A549 (cell line): ENCODE data around the gene SLAMF1. TPM values are rescaled to one million over a fixed set of nuclear protein-coding genes. Genes with fewer than 3 reads are reported as not detected.
"Not testable (repeated sequence)": the region's sequence is repeated elsewhere in the genome, so short reads cannot be mapped to it uniquely, and the experiment has no call there.

Source experiments
- ATAC-seq, 2 experiments: fragments of 200-7000 bp in 1 of 2; fragments of >200 bp in 1 of 2; cut with Nextera tagmentation in 1 of 2; cut with Tn5 transposase in 1 of 2; 3 replicates each; pipeline versions ENCODE4 v1.8.0 to v1.9.1; 2018 to 2020; ENCODE audit warnings: mild to moderate bottlenecking in 1 of 2, moderate library complexity in 1 of 2
- CTCF ChIA-PET: fragments of 300-600 bp; sonication (Branson Sonifier 250); formaldehyde crosslinking; extraction: SDS; loops from one replicate; lab custom pipeline; 2021; ENCODE audit warnings: antibody characterized with exemption, inconsistent platforms; lab: Yijun Ruan, JAX
- POLR2A ChIA-PET: fragments of 350-600 bp; formaldehyde crosslinking; extraction: SDS; loops from one replicate; lab custom pipeline; 2021; ENCODE audit warnings: antibody characterized with exemption, inconsistent platforms; lab: Yijun Ruan, JAX
- DNase-seq, 2 experiments: peaks; one replicate each; pipeline versions ENCODE4 v3.0.0 to v3.0.0-alpha.2; 2011 to 2016; ENCODE audit warnings: low read depth in 1 of 2, low spot score in 1 of 2
- FAIRE-seq: peaks from 2 replicates; lab custom pipeline; 2011; peaks lifted over from hg19 to GRCh38; lab: Jason Lieb, UNC
- H3K27ac ChIP-seq, 2 experiments: fragments of >200 bp; sonication (Bioruptor Twin); formaldehyde crosslinking; 3 replicates each; pipeline ENCODE4 v1.5.1; 2016 to 2017
- H3K4me1 ChIP-seq: fragments of >200 bp; sonication (Bioruptor Twin); formaldehyde crosslinking; 3 replicates; pipeline ENCODE4 v1.6.1; 2016
- H3K4me2 ChIP-seq: fragments of >200 bp; sonication (Bioruptor Twin); formaldehyde crosslinking; 3 replicates; pipeline ENCODE4 v1.6.1; 2016
- H3K4me3 ChIP-seq: fragments of >200 bp; sonication (Bioruptor Twin); formaldehyde crosslinking; 3 replicates; pipeline ENCODE4 v1.5.1; 2016
- H3K9me3 ChIP-seq: fragments of >200 bp; sonication (Bioruptor Twin); formaldehyde crosslinking; 3 replicates; pipeline ENCODE4 v1.6.1; 2016
- ATOH8 ChIP-seq: fragments of 250-450 bp; sonication (Bioruptor Pico); IDR thresholded peaks from 2 replicates; pipeline ENCODE4 v1.5.0; 2020; ENCODE audit warnings: low read depth, mild to moderate bottlenecking, moderate library complexity
- BCL3 ChIP-seq: fragments of >200 bp; sonication (Bioruptor Twin); formaldehyde crosslinking; IDR thresholded peaks from 3 replicates; pipeline ENCODE4 v1.6.1; 2016
- BHLHE40 ChIP-seq: IDR thresholded peaks from 2 replicates; pipeline ENCODE4 v1.6.1; 2012; ENCODE audit warnings: low read depth, low read length, inconsistent platforms
- CBX8 ChIP-seq: fragments of 200-600 bp; sonication (generic); IDR thresholded peaks from 2 replicates; pipeline ENCODE4 v1.6.1; 2016
- CTCF ChIP-seq: fragments of >200 bp; sonication (Bioruptor Twin); formaldehyde crosslinking; IDR thresholded peaks from 3 replicates; pipeline ENCODE4 v1.5.1; 2016
- EHF ChIP-seq: fragments of 250-450 bp; sonication (Bioruptor Pico); IDR thresholded peaks from 2 replicates; pipeline ENCODE4 v1.5.0; 2020; ENCODE audit warnings: mild to moderate bottlenecking
- FOSL2 ChIP-seq, 2 experiments: fragments of 450-650 bp in 1 of 2; fragments of >200 bp in 1 of 2; sonication (Bioruptor Twin) in 1 of 2; formaldehyde crosslinking; IDR thresholded peaks; 2 replicates each; pipeline versions ENCODE4 v1.5.0 to v1.6.1; 2016 to 2020; ENCODE audit warnings: mild to moderate bottlenecking in 1 of 2, moderate library complexity in 1 of 2
- FOXS1 ChIP-seq: fragments of 250-450 bp; sonication (Bioruptor Pico); IDR thresholded peaks from 2 replicates; pipeline ENCODE4 v1.5.0; 2020; ENCODE audit warnings: mild to moderate bottlenecking, moderate library complexity
- HES2 ChIP-seq: fragments of >200 bp; sonication (Bioruptor Twin); formaldehyde crosslinking; IDR thresholded peaks from 2 replicates; pipeline ENCODE4 v1.6.1; 2016
- HEYL ChIP-seq: fragments of 250-450 bp; sonication (Bioruptor Pico); IDR thresholded peaks from 2 replicates; pipeline ENCODE4 v1.8.0; 2021; ENCODE audit warnings: mild to moderate bottlenecking, moderate library complexity
- HMGXB4 ChIP-seq: fragments of 250-450 bp; sonication (Bioruptor Pico); IDR thresholded peaks from 2 replicates; pipeline ENCODE4 v1.5.0; 2021; ENCODE audit warnings: mild to moderate bottlenecking, moderate library complexity, borderline replicate concordance
- HOXA7 ChIP-seq: fragments of 250-450 bp; sonication (Bioruptor Pico); IDR thresholded peaks from 2 replicates; pipeline ENCODE4 v1.5.0; 2020; ENCODE audit warnings: mild to moderate bottlenecking, moderate library complexity
- MYC ChIP-seq: IDR thresholded peaks from 2 replicates; pipeline ENCODE4 v1.6.1; 2012; ENCODE audit warnings: mild to moderate bottlenecking, inconsistent platforms, low read length, improper control_type of control experiment, borderline replicate concordance
- PBX3 ChIP-seq: IDR thresholded peaks from 2 replicates; pipeline ENCODE4 v1.6.1; 2012
- PHF8 ChIP-seq: fragments of 200-600 bp; sonication (generic); IDR thresholded peaks from 2 replicates; pipeline ENCODE4 v1.6.1; 2016; ENCODE audit warnings: low read depth, mild to moderate bottlenecking, antibody characterized with exemption, moderate library complexity, borderline replicate concordance
- POLR2A ChIP-seq: IDR thresholded peaks from 2 replicates; pipeline ENCODE4 v1.6.1; 2012; ENCODE audit warnings: mild to moderate bottlenecking, low read length
- POLR2AphosphoS2 ChIP-seq: conservative IDR thresholded peaks from 2 replicates; pipeline ENCODE4 v1.6.1; 2012; ENCODE audit warnings: low read length, improper control_type of control experiment, inconsistent platforms
- RAD21 ChIP-seq, 2 experiments: fragments of >200 bp in 1 of 2; sonication (Bioruptor Twin) in 1 of 2; formaldehyde crosslinking in 1 of 2; IDR thresholded peaks in 1 of 2; conservative IDR thresholded peaks in 1 of 2; 2 replicates in 1 of 2; 3 replicates in 1 of 2; pipeline ENCODE4 v1.6.1; 2012 to 2018; ENCODE audit warnings: inconsistent platforms in 1 of 2
- RARB ChIP-seq: fragments of 250-450 bp; sonication (Bioruptor Pico); IDR thresholded peaks from 2 replicates; pipeline ENCODE4 v1.8.0; 2021; ENCODE audit warnings: mild to moderate bottlenecking, moderate library complexity
- RFX5 ChIP-seq: fragments of 450-650 bp; IDR thresholded peaks from 2 replicates; pipeline ENCODE4 v1.7.1; 2014; ENCODE audit warnings: antibody characterized with exemption, mild to moderate bottlenecking, moderate library complexity
- TFCP2L1 ChIP-seq: fragments of 250-450 bp; sonication (Bioruptor Pico); IDR thresholded peaks from 2 replicates; pipeline ENCODE4 v1.5.0; 2021; ENCODE audit warnings: mild to moderate bottlenecking
- USF2 ChIP-seq: fragments of 450-650 bp; IDR thresholded peaks from 2 replicates; pipeline ENCODE4 v1.6.1; 2014; ENCODE audit warnings: antibody characterized with exemption
- ZC3H11A ChIP-seq: fragments of 450-650 bp; IDR thresholded peaks from 2 replicates; pipeline ENCODE4 v1.6.1; 2014; ENCODE audit warnings: antibody characterized with exemption, mild to moderate bottlenecking
- WGBS: methylation state at CpG from one replicate; pipeline ENCODE4 v1.1.6; 2017; ENCODE audit errors: missing lambda C conversion rate; 5-methylcytosine and 5-hydroxymethylcytosine counted together
- polyA plus RNA-seq, 4 experiments: library from polyadenylated mRNA; depleted of rRNA in 3 of 4; stranded (reverse); fragments of >200 nt; fragmentation: RNase III in 1 of 4; extraction: RNeasy Plus Mini Kit Qiagen cat#74134 plus additional on column Dnase treatment in 1 of 4; gene quantifications; 2 replicates in 3 of 4; 3 replicates in 1 of 4; pipeline ENCODE4 v1.2.3, GENCODE V29; 2011 to 2017

Gene SLAMF1
- polyA plus RNA-seq, 2 of the 4 experiments (the other 2 are of a cell fraction) = not detected

GRCh38 chr1:160628799-160629263 lies 18.0 kb downstream of the SLAMF1 start:
- TF ChIP-seq PHF8 (no peak), TFCP2L1 (CRISPR knock-in tag) (no peak), BHLHE40 (no peak), HEYL (no peak), POLR2AphosphoS2 (no peak), POLR2A (no peak), RFX5 (no peak)
- FAIRE-seq (no peak), ATAC-seq (no peak), DNase-seq (no peak)
- POLR2A ChIA-PET = no interaction called here
- H3K4me1 ChIP-seq = no peaks in the 10 kb centered on the region
- no peak overlapping the region for H3K4me2 ChIP-seq
- no peak overlapping the region for H3K27ac ChIP-seq
- no peak overlapping the region for H3K4me3 ChIP-seq
- H3K9me3 ChIP-seq = no peaks in the 10 kb centered on the region
- 51% methylated on average over 8 of the region's 8 CpGs for WGBS
- CTCF ChIA-PET = interaction anchor here (1.1 kb wide), 1 partner anchor 201 kb away, joined by 3 read pairs; no protein-coding TSS in a partner anchor

- ATAC-seq, POLR2A ChIA-PET, DNase-seq, FAIRE-seq, H3K27ac ChIP-seq, H3K4me2 ChIP-seq, H3K4me3 ChIP-seq, H3K9me3 ChIP-seq, H3K4me1 ChIP-seq: not testable (repeated sequence)
- 52% methylated on average over 4 of the region's 4 CpGs for WGBS
- CTCF ChIA-PET = interaction anchor here (1.1 kb wide), 1 partner anchor 199 kb away, joined by 3 read pairs; no protein-coding TSS in a partner anchor
These were observed 19.1 kb downstream of the SLAMF1 start for GRCh38 chr1:160627677-160628289.

- Histone ChIP-seq H3K4me2 (no peak overlapping the region), H3K9me3 (no peaks in the 10 kb centered on the region), H3K4me3 (no peak overlapping the region), H3K27ac (no peak overlapping the region), H3K4me1 (no peaks in the 10 kb centered on the region)
- no peak for FAIRE-seq
- 92% methylated on average over 1 of the region's 1 CpG for WGBS
- ATAC-seq = no peak
- DNase-seq = no peak
- POLR2A ChIA-PET = no interaction called here
- CTCF ChIA-PET = no interaction called here
- TF ChIP-seq CBX8 (no peak), RAD21 (conservative IDR thresholded peaks at IDR 0.05 in 1 of 2, IDR thresholded peaks at IDR 0.05 in 1 of 2) (no peak), EHF (CRISPR knock-in tag) (no peak), HMGXB4 (no peak), PBX3 (no peak), FOSL2 (IDR thresholded peaks at IDR 0.05) (no peak), FOSL2 (CRISPR knock-in tag; IDR thresholded peaks at IDR 0.05) (no peak), HES2 (no peak), USF2 (no peak), FOXS1 (CRISPR knock-in tag) (no peak), RFX5 (no peak), PHF8 (no peak), RARB (CRISPR knock-in tag) (no peak), ZC3H11A (no peak), BHLHE40 (no peak), ATOH8 (CRISPR knock-in tag) (no peak), CTCF (no peak), MYC (no peak), BCL3 (no peak), HOXA7 (CRISPR knock-in tag) (no peak)
These were observed 20.1 kb downstream of the SLAMF1 start for GRCh38 chr1:160626509-160627342.
